NOMO-1 treated with dmso at 0.1 percent for 144 hours (cell line): Measurements from ENCODE around the gene TAS1R3.

Experiments used
- DNase-seq: peaks from one replicate; lab custom pipeline; 2025; ENCODE audit not compliant: unreplicated experiment; lab: John Stamatoyannopoulos, UW

Gene TAS1R3

GRCh38 chr1:1320666-1321448 is 10.2 kb upstream of the TAS1R3 start:
- no peak for DNase-seq

- no peak for DNase-seq
These were observed 9.6 kb upstream of the TAS1R3 start for GRCh38 chr1:1321477-1321876.

- no peak for DNase-seq
These were observed 8.7 kb upstream of the TAS1R3 start for GRCh38 chr1:1322418-1322817.

GRCh38 chr1:1322952-1323351 is 8.1 kb upstream of the TAS1R3 start:
- DNase-seq, result no peak

GRCh38 chr1:1324084-1324523 is 7.0 kb upstream of the TAS1R3 start:
- DNase-seq, result no peak

- DNase-seq, result peak; percentile 85
These were observed 6.4 kb upstream of the TAS1R3 start, which contains the start of the genes CPTP and INTS11 for GRCh38 chr1:1324524-1325287. Gene CPTP, plus strand, starts transcription at chr1:1324802. Its CDS starts 2,109 bp downstream, at chr1:1326911. Gene INTS11, minus strand, starts transcription at chr1:1324660. Its CDS starts 52 bp downstream, at chr1:1324608.

- DNase-seq, result no peak
These were observed 5.6 kb upstream of the TAS1R3 start for GRCh38 chr1:1325288-1326074.

- no peak for DNase-seq
These were observed 4.9 kb upstream of the TAS1R3 start for GRCh38 chr1:1326075-1326605.

GRCh38 chr1:1327291-1327690 is 3.8 kb upstream of the TAS1R3 start:
- DNase-seq, result no peak

GRCh38 chr1:1328254-1328653 is 2.8 kb upstream of the TAS1R3 start:
- no peak for DNase-seq

GRCh38 chr1:1329304-1330210 is 1.5 kb upstream of the TAS1R3 start:
- no peak for DNase-seq

GRCh38 chr1:1330366-1331067 is 563 bp upstream of the TAS1R3 start:
- DNase-seq, result no peak

GRCh38 chr1:1332031-1332755 is 1.1 kb downstream of the TAS1R3 start:
- no peak for DNase-seq

GRCh38 chr1:1332774-1333480 is 1.8 kb downstream of the TAS1R3 start:
- no peak for DNase-seq

- DNase-seq, result no peak
These were observed 2.6 kb downstream of the TAS1R3 start for GRCh38 chr1:1333551-1334241.

- no peak for DNase-seq
These were observed 3.8 kb downstream of the TAS1R3 start for GRCh38 chr1:1334835-1335234.

GRCh38 chr1:1335283-1335682 is 4.2 kb downstream of the TAS1R3 start:
- no peak for DNase-seq
